HG03060 (cell line): Measurements from ENCODE around the gene EXOSC5.

Experiments
- ATAC-seq: cut with Tn5 transposase; IDR thresholded peaks from one replicate; pipeline ENCODE4 v1.9.1; 2021; ENCODE audit warnings: low read depth, moderate number of reproducible peaks; ENCODE audit not compliant: unreplicated experiment

EXOSC5 gene

GRCh38 chr19:41426952-41427646 lies 29.9 kb upstream of the EXOSC5 start, which contains the start of gene B3GNT8:
Gene B3GNT8 (minus strand): TSS chr19:41427374. CDS start chr19:41426778, 596 bp downstream.
- ATAC-seq: no peak

GRCh38 chr19:41426116-41426841 lies 29.1 kb upstream of the EXOSC5 start:
- no peak for ATAC-seq

DNA sequence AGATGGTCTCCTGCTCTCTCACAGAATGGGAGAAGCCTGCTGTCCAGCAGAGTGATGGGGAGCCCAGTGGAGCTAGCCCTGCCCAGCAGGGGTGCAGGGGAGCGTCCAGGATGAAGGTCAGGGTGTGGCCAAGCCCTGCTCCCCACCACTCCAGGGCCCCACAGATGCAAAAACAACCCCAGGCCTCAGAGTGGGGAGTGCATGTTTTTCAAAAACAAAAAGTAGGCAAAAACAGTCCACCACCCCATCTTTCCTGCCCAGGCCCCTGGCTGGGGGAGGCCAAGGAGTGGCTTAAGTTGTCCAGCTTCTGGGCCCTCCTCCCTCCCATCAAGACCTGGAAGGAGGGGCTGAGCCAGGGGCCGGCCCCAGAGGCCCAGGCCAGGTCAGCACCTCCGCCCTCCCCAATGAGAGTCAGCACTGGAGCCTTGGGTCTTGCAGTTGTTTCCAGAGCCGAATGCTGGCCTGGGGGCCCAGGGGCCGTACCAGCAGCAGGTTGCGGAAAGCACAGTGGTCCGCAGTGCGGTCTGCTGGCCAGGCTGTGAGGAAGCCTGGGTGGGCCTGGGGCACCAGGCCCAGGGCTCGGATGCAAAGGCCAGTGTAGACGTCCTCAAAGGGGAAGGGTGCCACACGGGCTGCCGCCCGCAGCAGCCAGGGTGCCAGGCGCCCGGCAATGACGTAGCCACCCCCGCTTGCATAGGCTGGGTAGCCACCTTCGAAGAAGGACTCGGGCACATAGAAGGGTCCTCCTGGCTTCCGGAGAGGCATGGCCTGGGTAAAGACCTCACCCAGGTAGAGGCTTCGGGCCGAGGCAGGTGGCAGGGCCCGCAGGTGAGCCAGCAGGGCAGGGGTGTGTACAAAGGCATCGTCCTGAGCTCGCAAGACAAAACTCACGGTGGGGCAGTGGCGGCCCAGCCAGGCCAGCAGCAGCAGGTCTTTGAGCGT lies 28.3 kb upstream of the EXOSC5 start:
- no peak for ATAC-seq

GRCh38 chr19:41424335-41425173 lies 27.4 kb upstream of the EXOSC5 start:
- ATAC-seq: no peak

DNA sequence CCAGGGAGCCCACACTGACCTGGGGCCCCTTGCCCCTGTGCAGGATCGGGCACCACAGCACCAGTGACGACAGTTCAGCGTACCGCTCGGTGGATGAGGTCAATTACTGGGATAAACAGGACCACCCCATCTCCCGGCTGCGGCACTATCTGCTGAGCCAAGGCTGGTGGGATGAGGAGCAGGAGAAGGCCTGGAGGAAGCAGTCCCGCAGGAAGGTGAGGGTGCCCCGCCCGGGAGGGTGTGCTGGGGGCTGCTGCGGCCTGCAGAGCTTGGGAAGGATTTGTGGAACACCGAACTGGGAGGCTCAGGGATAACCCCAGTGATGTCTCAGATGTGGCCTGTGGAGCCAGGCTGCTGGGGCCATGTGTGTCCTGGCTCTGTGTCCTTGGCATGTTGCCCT lies 25.8 kb upstream of the EXOSC5 start:
- no peak for ATAC-seq

- ATAC-seq: no peak
Observed at GRCh38 chr19:41422456-41422855, 25.3 kb upstream of the EXOSC5 start.

GRCh38 chr19:41421973-41422372 lies 24.8 kb upstream of the EXOSC5 start:
- ATAC-seq: no peak

DNA sequence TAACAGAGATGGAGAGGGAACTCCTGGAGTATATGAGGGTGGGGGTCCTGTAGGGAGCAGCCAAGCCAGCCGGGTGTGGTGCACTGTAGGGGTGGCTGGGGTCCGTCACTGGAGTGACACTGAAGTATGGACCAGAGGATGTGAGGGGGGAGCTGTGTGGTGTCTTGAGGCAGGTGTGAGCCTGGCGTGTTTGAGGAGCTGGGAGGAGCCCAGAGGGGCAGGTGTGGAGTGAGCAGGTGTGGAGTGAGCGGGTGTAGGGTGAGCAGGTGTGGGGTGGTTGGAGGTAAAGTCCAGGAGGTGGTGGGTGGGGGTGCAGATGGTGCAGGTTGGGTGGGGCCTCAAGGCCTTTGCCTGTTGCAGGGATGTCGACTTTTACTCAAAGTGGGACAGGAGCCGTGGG lies 24.2 kb upstream of the EXOSC5 start:
- ATAC-seq: no peak

DNA sequence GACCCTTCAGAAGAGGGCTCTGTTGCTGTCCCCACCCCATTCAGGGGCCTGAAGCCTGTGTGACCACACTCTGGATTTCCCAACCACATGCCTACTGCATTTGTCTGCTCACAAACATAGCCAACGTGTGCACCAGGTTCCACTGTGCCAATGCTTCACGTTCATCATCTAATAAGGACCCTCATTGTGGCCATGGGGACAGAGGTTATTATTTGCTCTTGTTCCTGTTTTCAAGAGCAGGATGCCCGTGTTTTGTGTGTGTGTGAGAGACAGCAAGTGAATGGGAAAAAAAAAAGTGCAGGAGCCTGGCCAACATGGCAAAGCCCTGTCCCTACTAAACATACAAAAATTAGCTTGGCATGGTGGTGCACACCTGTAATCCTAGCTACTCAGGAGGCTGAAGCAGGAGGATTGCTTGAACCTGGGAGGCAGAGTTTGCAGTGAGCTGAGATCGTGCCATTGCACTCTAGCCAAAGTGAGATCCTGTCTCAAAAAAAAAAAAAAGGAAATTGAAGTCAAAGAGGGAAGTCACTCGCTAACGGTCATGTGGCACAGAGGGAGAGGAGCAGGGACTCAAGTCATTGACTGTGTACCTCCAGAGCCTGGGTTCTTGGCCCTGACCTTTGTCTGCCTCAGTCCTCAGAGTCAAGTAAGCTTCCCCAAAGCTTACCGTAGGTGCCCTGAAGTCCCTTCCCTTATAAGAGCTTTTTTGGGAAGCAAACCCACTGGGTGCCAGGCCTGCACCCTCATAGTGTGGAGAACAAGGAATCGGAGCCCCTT lies 23.1 kb upstream of the EXOSC5 start:
- no peak for ATAC-seq

- no peak for ATAC-seq
Observed at GRCh38 chr19:41416194-41416674, 19.1 kb upstream of the EXOSC5 start.

DNA sequence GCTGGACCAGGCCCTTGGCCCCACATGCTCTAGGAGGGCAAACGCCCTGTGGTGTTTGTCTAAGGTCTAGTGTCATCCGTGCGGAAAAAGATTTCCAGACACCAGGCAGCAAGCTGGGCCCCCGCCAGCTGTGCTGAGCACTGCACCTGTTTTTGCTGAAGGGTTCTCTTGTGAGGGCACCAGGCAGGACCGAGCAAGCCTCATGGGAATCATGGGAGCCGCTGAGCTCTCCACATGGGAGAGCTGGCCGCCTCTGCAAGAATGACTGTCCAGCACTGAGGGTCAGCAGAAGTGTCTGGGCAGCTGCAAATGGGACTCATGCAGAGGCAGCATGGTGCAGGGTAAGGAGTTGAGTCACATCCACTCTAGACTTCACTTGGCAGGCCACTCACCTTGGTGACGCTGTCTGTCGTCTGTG lies 18.0 kb upstream of the EXOSC5 start:
- no peak for ATAC-seq

GRCh38 chr19:41414461-41414860 lies 17.3 kb upstream of the EXOSC5 start:
- ATAC-seq: no peak

- no peak for ATAC-seq
Observed at GRCh38 chr19:41413947-41414346, 16.8 kb upstream of the EXOSC5 start.

DNA sequence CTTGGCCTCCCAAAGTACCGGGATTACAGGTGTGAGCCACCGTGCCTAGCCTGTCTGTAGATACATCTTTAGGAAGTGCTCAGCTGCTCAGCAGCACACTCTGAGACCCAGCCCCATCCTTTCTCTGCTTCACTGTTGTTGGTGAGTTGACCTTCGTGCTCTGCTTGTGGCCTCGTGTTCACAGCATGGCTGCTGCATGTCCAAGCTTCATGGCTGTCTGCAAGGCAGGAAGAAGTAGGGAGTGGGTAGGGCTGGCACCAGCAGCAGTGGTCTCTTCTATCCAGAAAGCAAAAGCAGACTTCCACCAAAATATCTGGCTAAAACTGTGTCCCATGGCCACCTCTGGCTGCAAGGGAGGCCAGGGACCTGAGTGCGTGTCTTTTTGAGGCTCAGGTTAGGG lies 15.8 kb upstream of the EXOSC5 start:
- ATAC-seq: no peak

GRCh38 chr19:41411968-41412265 lies 14.8 kb upstream of the EXOSC5 start:
- ATAC-seq: no peak

DNA sequence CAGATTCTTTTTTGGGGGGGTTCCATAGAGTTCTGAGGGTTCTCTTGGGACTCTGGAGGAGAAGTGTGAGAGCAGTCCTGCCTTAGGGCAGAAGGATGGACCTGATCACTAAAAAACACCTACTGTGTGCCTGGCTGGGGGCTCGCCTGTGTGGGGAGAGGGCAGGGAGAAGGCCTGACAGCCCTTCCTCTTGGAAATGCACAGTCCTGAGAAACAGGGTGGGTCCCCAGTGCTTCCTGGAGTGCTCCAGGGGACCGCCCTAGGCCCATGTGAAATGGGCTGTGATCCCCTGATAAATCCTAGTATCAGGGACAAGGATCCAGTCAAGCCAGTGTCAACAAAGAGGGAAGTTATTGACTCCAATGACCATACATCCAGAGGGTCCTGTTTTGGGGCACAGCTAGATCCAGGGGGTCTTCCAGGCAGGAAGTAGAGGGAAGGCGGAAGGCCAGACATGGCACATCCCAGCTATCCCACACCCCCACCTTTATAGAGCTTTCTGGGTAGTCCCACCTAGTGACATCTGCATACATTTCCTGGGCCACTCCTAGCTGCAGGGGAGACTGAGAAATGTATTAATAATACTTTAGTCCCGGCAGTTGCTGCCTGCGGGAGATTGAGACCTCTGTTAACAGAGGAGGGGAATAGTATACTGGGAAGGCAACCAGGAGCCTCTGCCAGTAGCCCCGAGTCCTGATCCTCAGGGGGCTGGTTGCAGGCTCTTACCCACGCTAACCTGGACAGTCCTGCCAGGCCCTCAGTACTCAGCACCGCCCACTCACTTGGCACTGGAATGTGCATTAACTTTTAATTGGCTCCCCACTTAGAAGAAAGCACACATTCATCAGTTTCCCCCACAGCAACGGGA lies 14.2 kb upstream of the EXOSC5 start:
- no peak for ATAC-seq

DNA sequence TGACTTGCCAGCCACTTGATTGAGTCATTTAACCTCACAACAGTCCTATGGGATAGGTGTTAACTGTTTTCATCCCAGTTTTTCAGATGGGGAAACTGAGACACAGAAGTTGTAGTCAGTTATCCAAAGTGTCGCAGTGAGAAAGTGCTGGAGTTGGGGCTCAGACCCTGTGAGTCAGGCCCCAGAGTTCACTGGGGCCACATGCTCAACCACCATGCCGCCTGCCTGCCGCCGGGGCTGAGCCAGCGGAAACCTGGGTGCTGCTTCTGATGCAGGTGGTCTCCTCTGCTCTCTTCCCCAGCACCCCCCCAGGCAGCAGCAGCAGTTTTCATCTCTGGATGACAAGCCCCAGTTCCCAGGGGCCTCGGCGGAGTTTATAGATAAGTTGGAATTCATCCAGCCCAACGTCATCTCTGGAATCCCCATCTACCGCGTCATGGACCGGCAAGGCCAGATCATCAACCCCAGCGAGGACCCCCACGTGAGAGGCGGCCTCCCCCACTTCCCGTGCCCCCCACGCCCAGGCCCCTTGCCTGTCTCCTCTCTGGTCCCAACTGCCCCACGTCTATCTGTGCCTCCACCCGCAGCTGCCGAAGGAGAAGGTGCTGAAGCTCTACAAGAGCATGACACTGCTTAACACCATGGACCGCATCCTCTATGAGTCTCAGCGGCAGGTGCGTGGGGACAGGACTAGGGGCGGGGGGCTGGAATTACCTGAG lies 13.3 kb upstream of the EXOSC5 start:
- no peak for ATAC-seq

- no peak for ATAC-seq
Observed at GRCh38 chr19:41409288-41409687, 12.1 kb upstream of the EXOSC5 start.
